Karpas-422 (cell line): Measurements from ENCODE around the gene SPDYC. TPM values are rescaled to one million over a fixed set of nuclear protein-coding genes. Genes with fewer than 3 reads are reported as not detected.

Experiments
- DNase-seq: peaks from one replicate; pipeline ENCODE4 v3.0.0-alpha.2; 2015
- H2AFZ ChIP-seq: fragments of 200-600 bp; sonication (generic); 2 replicates; pipeline ENCODE4 v1.6.1; 2014; ENCODE audit warnings: antibody characterized with exemption, low read length, mixed read lengths
- H3K27ac ChIP-seq: fragments of 200-600 bp; sonication (generic); 2 replicates; pipeline ENCODE4 v1.5.1; 2014; ENCODE audit warnings: mild to moderate bottlenecking, low read length, moderate library complexity
- H3K27me3 ChIP-seq: fragments of 200-600 bp; sonication (generic); 2 replicates; pipeline ENCODE4 v1.6.1; 2014; ENCODE audit warnings: low read length, mixed read lengths
- H3K36me3 ChIP-seq: fragments of 200-600 bp; sonication (generic); 2 replicates; pipeline ENCODE4 v1.6.1; 2014; ENCODE audit warnings: low read length, mixed read lengths; ENCODE audit not compliant: insufficient read depth
- H3K4me1 ChIP-seq: fragments of 200-600 bp; sonication (generic); 2 replicates; pipeline ENCODE4 v1.6.1; 2014; ENCODE audit warnings: mild to moderate bottlenecking, low read length, mixed read lengths
- H3K4me2 ChIP-seq: fragments of 200-600 bp; sonication (generic); 2 replicates; pipeline ENCODE4 v1.6.1; 2014; ENCODE audit warnings: low read length, low read depth, mild to moderate bottlenecking; ENCODE audit not compliant: poor library complexity, severe bottlenecking
- H3K4me3 ChIP-seq: fragments of 200-600 bp; sonication (generic); 2 replicates; pipeline ENCODE4 v1.5.1; 2014; ENCODE audit warnings: mild to moderate bottlenecking, antibody characterized with exemption, low read length, mixed read lengths
- H3K79me2 ChIP-seq: fragments of 200-600 bp; sonication (generic); 2 replicates; pipeline ENCODE4 v1.6.1; 2014; ENCODE audit warnings: mild to moderate bottlenecking, low read length, mixed read lengths
- H3K9ac ChIP-seq: fragments of 200-600 bp; sonication (generic); 2 replicates; pipeline ENCODE4 v1.6.0; 2014; ENCODE audit warnings: low read length
- H3K9me2 ChIP-seq: fragments of 200-600 bp; sonication (generic), shearing (Covaris generic); replicated peaks from 2 replicates; pipeline ENCODE4 v1.6.0; 2014; ENCODE audit warnings: mild to moderate bottlenecking, low read length, moderate library complexity; ENCODE audit not compliant: insufficient read depth
- H3K9me3 ChIP-seq: fragments of 300-700, 200-600 bp; sonication (generic); 2 replicates; pipeline ENCODE4 v1.6.1; 2014; ENCODE audit warnings: low read length, mixed read lengths
- H4K20me1 ChIP-seq: fragments of 200-600 bp; sonication (generic); 2 replicates; pipeline ENCODE4 v1.6.1; 2014; ENCODE audit warnings: mild to moderate bottlenecking, antibody characterized with exemption, low read length, low read depth; ENCODE audit not compliant: insufficient read depth
- total RNA-seq: library from RNA; depleted of rRNA; stranded (reverse); fragments of >200 nt; shearing (Covaris generic); gene quantifications from 2 replicates; pipeline ENCODE4 v1.2.3, GENCODE V29; 2014; ENCODE audit warnings: low replicate concordance

The SPDYC gene
- total RNA-seq, 1 experiment from 2014 or later, result not detected

GRCh38 chr11:65127473-65128181 lies 42.4 kb upstream of the SPDYC start:
- Histone ChIP-seq H3K4me2 (no peak overlapping the region), H3K27me3 (no peaks in the 10 kb centered on the region), H3K79me2 (peaks cover 24% of the 10 kb centered on the region), H4K20me1 (peaks cover 30% of the 10 kb centered on the region; the same call in 1 of the 2 replicates), H3K27ac (peak overlapping the region; percentile 100), H3K4me1 (peaks cover 66% of the 10 kb centered on the region), H3K9me3 (no peaks in the 10 kb centered on the region), H3K9ac (peak overlapping the region; percentile 3; the same call in 1 of the 2 replicates), H3K4me3 (no peak overlapping the region), H3K9me2 (no peaks in the 10 kb centered on the region), H3K36me3 (peaks cover 45% of the 10 kb centered on the region), H2AFZ (no peak overlapping the region)
- DNase-seq, result peak; percentile 46

- Histone ChIP-seq H3K4me1 (peaks cover 64% of the 10 kb centered on the region), H3K27ac (peak overlapping the region; percentile 100), H3K9me2 (no peaks in the 10 kb centered on the region), H3K9me3 (no peaks in the 10 kb centered on the region), H2AFZ (no peak overlapping the region), H3K36me3 (peaks cover 45% of the 10 kb centered on the region), H3K9ac (peak overlapping the region; percentile 15; the same call in 1 of the 2 replicates), H3K79me2 (peaks cover 22% of the 10 kb centered on the region), H3K4me3 (no peak overlapping the region), H3K4me2 (peak overlapping the region; percentile 98), H3K27me3 (no peaks in the 10 kb centered on the region), H4K20me1 (peaks cover 30% of the 10 kb centered on the region; the same call in 1 of the 2 replicates)
- peak; percentile 57 for DNase-seq
Measured at GRCh38 chr11:65128182-65129145, 41.6 kb upstream of the SPDYC start.

GRCh38 chr11:65129649-65130441 lies 40.2 kb upstream of the SPDYC start:
- peak; percentile 84 for DNase-seq
- Histone ChIP-seq H3K27me3 (no peaks in the 10 kb centered on the region), H3K9me2 (no peaks in the 10 kb centered on the region), H3K9me3 (no peaks in the 10 kb centered on the region), H3K4me3 (peak overlapping the region; percentile 91; the same call in 1 of the 2 replicates), H3K4me2 (peak overlapping the region; percentile 98), H4K20me1 (peaks cover 34% of the 10 kb centered on the region; the same call in 1 of the 2 replicates), H3K79me2 (peaks cover 27% of the 10 kb centered on the region), H3K4me1 (peaks cover 58% of the 10 kb centered on the region), H3K27ac (peak overlapping the region; percentile 100), H3K36me3 (peaks cover 45% of the 10 kb centered on the region), H2AFZ (no peak overlapping the region), H3K9ac (peak overlapping the region; percentile 99)

GRCh38 chr11:65130631-65131416 lies 39.2 kb upstream of the SPDYC start:
- peaks cover 65% of the 10 kb centered on the region for H3K4me1 ChIP-seq
- peak overlapping the region; percentile 98 for H3K4me2 ChIP-seq
- H3K4me3 ChIP-seq, result peak overlapping the region; percentile 91
- no peaks in the 10 kb centered on the region for H3K9me3 ChIP-seq
- peaks cover 34% of the 10 kb centered on the region; the same call in 1 of the 2 replicates for H4K20me1 ChIP-seq
- peaks cover 27% of the 10 kb centered on the region for H3K79me2 ChIP-seq
- peak overlapping the region; percentile 100 for H3K27ac ChIP-seq
- no peaks in the 10 kb centered on the region for H3K27me3 ChIP-seq
- no peak overlapping the region for H2AFZ ChIP-seq
- peak overlapping the region; percentile 99 for H3K9ac ChIP-seq
- H3K36me3 ChIP-seq, result peaks cover 45% of the 10 kb centered on the region
- no peaks in the 10 kb centered on the region for H3K9me2 ChIP-seq
- DNase-seq, result peak; percentile 79

- Histone ChIP-seq H4K20me1 (peaks cover 34% of the 10 kb centered on the region; the same call in 1 of the 2 replicates), H3K4me3 (peak overlapping the region; percentile 91), H3K4me1 (peaks cover 71% of the 10 kb centered on the region)
Measured at GRCh38 chr11:65131417-65131776, 38.6 kb upstream of the SPDYC start.

GRCh38 chr11:65131895-65132237 lies 38.2 kb upstream of the SPDYC start:
- Histone ChIP-seq H3K27me3 (no peaks in the 10 kb centered on the region), H3K4me2 (peak overlapping the region; percentile 98), H3K79me2 (peaks cover 27% of the 10 kb centered on the region), H3K9me3 (no peaks in the 10 kb centered on the region), H3K4me3 (peak overlapping the region; percentile 91), H3K36me3 (peaks cover 45% of the 10 kb centered on the region), H3K9me2 (no peaks in the 10 kb centered on the region), H3K9ac (peak overlapping the region; percentile 99), H3K27ac (peak overlapping the region; percentile 100), H2AFZ (no peak overlapping the region), H3K4me1 (peaks cover 73% of the 10 kb centered on the region), H4K20me1 (peaks cover 34% of the 10 kb centered on the region; the same call in 1 of the 2 replicates)
- no peak for DNase-seq

More at GRCh38 chr11:65131417-65131776, 38.6 kb upstream of the SPDYC start:
- H3K27ac ChIP-seq, result peak overlapping the region; percentile 100
- H3K36me3 ChIP-seq, result peaks cover 45% of the 10 kb centered on the region
- no peaks in the 10 kb centered on the region for H3K9me2 ChIP-seq
- peak overlapping the region; percentile 98 for H3K4me2 ChIP-seq
- peak overlapping the region; percentile 99 for H3K9ac ChIP-seq
- H3K9me3 ChIP-seq, result no peaks in the 10 kb centered on the region
- peak; percentile 43 for DNase-seq
- H2AFZ ChIP-seq, result no peak overlapping the region
- no peaks in the 10 kb centered on the region for H3K27me3 ChIP-seq
- peaks cover 27% of the 10 kb centered on the region for H3K79me2 ChIP-seq

GRCh38 chr11:65132238-65132987 lies 37.6 kb upstream of the SPDYC start:
- no peaks in the 10 kb centered on the region for H3K9me3 ChIP-seq
- peaks cover 43% of the 10 kb centered on the region for H3K36me3 ChIP-seq
- peak overlapping the region; percentile 99 for H3K9ac ChIP-seq
- peak overlapping the region; percentile 100 for H3K27ac ChIP-seq
- H3K4me1 ChIP-seq, result peaks cover 70% of the 10 kb centered on the region
- no peak overlapping the region for H2AFZ ChIP-seq
- DNase-seq, result peak; percentile 97
- H3K4me2 ChIP-seq, result peak overlapping the region; percentile 98
- peak overlapping the region; percentile 91 for H3K4me3 ChIP-seq
- H4K20me1 ChIP-seq, result peaks cover 34% of the 10 kb centered on the region; the same call in 1 of the 2 replicates
- H3K9me2 ChIP-seq, result no peaks in the 10 kb centered on the region
- H3K79me2 ChIP-seq, result peaks cover 27% of the 10 kb centered on the region
- H3K27me3 ChIP-seq, result no peaks in the 10 kb centered on the region
